PFSK-1 (cell line): ENCODE measurements around the gene NSUN6.

Experiments used
- POLR2AphosphoS5 ChIP-seq: IDR thresholded peaks from 2 replicates; pipeline ENCODE4 v1.6.1; 2012; ENCODE audit warnings: low read depth, mild to moderate bottlenecking, control low read depth, low read length, moderate library complexity
- SIN3A ChIP-seq: IDR thresholded peaks from 2 replicates; pipeline ENCODE4 v1.6.1; 2012; ENCODE audit warnings: mild to moderate bottlenecking, low read length, moderate library complexity, borderline replicate concordance; ENCODE audit not compliant: insufficient read depth
- TAF1 ChIP-seq: IDR thresholded peaks from 2 replicates; pipeline ENCODE4 v1.6.1; 2012; ENCODE audit warnings: low read length, control low read depth, borderline replicate concordance; ENCODE audit not compliant: insufficient read depth

DNA sequence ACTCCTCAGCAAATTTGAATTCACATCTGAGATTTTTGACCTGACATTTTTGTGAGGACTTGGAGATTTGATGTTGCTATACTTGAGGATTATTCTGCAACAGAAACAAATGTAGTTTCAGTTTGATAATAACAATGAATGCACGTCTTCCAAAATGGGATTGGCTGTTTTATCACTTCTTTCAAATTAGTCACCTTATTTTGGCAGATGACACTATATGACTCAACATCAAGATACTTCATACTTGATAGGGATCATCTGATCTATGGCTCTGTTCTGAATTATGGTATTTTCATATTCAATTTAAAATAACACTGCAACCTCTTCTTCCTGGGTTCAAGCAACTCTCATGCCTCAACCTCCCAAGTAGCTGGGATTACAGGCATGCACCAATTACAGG is 32.0 kb upstream of the NSUN6 start:
- TF ChIP-seq POLR2AphosphoS5: no peak
- no peak for TF ChIP-seq TAF1
- no peak for TF ChIP-seq SIN3A
